HG03565 (cell line): ENCODE data around the gene TRIO.
"Not testable (repeated sequence)": the region's sequence is repeated elsewhere in the genome, so short reads cannot be mapped to it uniquely, and the experiment has no call there.

ENCODE experiments used
- ATAC-seq: cut with Tn5 transposase; IDR thresholded peaks from one replicate; pipeline ENCODE4 v1.9.1; 2021; ENCODE audit warnings: mild to moderate bottlenecking, moderate library complexity; ENCODE audit not compliant: unreplicated experiment

The TRIO gene

DNA sequence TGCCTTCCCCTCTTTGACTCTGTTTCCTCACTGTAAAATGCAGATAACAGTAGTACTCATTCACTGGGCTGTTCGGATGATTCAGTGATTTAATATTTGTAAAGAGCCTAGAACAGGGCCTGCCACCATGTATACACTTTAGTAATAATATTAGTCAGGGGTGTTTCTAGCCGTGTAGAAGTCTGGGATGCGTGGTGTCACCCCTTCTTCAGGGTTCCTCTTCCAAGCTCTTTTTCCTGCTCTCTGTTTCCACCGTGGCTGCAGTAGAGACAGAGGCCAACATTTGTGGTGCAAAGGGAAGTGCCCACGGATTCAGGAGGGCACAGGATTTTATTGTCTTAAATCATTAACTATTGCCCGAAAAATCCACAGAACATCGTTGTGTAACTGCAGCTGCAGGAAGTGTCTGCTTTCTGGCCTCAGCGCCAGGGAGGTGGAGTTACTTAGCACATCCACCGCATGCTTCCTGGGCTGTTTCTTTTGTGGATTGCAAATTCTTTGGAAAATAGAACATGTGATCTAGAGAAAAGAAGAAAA lies 61.7 kb downstream of the TRIO start:
- ATAC-seq: no peak

- ATAC-seq: no peak
These were observed 63.0 kb downstream of the TRIO start for GRCh38 chr5:14206028-14206725.

GRCh38 chr5:14207428-14207827 lies 64.3 kb downstream of the TRIO start:
- not testable (repeated sequence) for ATAC-seq

DNA sequence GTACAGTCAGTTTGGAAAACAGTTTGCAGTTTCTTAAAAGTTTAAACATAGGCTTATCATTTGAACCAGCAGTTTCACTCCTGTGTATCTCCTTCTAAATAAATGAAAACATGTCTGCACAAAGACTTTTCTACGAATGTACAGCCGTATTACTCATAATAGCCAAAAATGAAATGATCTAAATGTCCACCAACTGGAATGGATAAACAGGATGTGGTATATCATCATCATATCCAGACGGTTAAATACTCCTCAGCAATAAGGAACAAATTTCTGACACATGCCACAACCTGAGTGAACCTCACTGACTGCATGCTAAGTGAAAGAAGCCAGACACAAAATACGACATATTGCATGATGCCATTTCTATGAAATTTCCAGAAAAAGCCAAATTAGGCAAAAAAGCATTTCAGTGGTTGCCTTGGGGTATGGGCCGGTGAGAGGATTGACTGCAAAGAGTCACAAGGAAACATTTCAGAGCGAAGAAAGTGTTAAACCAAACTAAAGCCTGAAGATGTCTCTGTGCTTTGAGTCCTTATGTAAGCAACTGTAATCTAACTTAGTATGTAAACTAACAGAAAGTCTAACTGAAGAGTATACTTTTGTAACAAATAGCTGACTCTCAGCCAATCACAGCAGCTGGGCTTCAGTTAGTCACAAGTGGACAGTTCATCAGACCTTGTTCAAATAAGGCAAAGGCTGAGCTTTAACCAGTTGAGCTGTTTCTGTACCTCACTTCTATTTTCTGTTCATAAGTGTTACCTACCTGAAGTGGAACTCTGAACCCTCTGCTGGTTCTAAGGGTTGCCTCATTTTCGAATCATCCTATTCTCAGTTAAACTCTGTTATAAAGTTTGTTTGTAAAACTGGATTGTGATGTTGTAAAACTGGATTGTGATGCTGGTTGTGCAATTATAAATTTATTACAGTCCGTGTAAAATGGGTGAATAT lies 65.2 kb downstream of the TRIO start:
- ATAC-seq: peak; percentile 59

DNA sequence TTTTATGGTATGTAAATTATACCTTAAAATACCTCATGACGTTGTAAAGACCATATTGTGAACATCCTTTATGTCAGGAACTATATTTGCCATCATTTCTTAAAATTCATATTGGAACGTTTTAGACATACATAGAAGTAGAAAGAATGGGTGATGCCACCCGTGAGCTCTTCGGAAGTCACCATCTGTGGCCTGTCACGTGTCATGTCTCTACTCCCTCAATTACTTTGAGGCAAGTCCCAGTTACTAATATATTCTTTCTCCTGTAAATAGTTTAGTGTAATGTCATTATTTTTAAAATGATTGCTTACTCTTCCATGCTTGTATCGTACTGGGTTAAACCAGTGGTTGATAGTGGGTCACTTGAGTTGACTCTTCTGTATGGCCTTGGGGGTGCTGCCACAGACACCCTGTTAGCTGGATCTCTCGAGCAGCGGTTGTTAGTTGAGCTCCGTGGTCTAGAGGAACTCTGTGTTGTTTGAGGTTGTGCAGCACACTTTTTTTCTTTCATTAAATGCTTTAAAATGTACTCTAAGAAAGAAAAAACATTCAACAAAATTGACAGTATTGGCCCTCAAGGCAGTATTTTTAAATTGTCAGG lies 66.2 kb downstream of the TRIO start:
- ATAC-seq: no peak

DNA sequence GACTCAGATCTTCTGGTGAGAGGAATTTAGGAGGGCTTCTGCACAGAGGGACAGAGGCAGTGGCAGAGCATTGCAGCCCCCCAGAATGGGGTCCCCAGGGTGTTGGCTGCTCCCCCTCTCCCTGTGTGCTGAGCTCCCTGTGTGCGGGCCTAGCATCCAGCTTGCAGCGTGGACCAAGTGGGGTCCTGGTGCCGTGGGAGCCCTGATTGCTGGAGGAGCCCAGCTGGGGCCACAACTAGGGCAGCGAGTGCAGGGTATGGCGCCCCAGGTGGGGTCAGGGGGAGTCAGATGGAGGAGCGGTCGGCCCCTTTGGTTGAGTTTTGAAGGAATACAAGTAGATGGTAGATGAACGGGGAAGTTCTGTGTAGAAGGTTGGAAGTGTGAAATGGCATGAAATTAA lies 66.7 kb downstream of the TRIO start:
- no peak for ATAC-seq

GRCh38 chr5:14210729-14211128 lies 67.6 kb downstream of the TRIO start:
- ATAC-seq: no peak

DNA sequence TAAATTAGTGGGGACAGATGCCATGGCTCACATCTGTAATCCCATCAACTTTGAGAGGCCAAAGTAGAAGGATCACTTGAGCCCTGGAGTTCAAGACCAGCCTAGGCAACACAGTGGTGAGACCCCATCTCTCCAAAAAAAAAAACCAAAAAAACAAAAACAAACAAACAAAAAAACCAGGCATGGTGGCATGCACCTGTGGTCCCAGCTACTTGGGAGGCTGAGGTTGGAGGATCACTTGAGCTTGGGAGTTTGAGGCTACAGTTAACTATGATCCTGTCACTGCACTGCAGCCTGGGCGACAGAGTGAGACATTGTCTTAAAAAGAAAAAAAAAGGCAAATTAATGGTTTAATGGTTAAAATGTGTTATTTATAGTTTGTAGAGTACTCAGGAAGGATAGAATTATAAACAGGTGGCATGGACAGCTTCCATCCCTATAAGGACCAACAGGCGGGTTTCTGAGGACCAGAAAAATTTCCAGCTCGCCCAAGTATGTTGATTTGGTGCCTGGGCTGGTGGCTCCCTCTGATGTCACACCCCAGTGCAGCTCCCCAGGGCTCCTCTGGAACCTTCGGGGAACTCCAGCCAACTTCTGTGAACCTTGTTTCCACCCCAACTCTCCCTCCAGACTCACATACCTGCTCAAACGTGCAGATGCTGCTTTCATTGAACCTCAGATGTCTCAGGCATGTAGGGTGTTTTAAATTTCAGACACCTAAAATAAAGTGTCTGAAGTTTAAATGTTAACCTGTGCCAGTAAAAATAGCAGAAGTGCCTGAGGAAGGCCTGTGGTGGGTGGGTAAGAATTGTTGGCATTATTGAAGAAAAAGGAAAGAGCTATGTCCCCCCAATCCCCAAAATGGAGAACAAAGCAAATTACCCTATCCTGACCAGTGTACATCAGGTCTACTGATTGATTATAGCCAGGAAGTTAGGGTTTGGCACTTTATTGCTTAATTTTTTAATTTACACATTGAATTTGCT lies 69.0 kb downstream of the TRIO start:
- ATAC-seq: peak; percentile 18

GRCh38 chr5:14212838-14213237 lies 69.7 kb downstream of the TRIO start:
- peak; percentile 22 for ATAC-seq

DNA sequence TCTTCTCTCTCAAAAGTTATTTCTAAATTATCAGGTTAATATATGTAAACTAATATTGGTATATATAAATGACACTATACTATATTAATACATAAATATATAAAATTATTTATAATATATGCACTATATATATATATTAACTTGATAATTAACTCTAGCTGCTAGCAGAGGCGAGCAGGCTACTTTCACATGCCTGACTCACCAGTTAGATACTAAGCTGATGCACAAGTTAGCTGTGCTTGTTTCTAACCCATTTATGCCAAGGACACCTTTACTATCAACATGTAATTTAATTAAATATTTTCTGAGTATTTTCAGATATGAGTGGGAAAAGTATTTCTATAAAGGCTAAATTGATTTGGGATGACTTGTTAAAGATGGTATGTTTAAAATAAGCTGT lies 70.1 kb downstream of the TRIO start:
- ATAC-seq: no peak

DNA sequence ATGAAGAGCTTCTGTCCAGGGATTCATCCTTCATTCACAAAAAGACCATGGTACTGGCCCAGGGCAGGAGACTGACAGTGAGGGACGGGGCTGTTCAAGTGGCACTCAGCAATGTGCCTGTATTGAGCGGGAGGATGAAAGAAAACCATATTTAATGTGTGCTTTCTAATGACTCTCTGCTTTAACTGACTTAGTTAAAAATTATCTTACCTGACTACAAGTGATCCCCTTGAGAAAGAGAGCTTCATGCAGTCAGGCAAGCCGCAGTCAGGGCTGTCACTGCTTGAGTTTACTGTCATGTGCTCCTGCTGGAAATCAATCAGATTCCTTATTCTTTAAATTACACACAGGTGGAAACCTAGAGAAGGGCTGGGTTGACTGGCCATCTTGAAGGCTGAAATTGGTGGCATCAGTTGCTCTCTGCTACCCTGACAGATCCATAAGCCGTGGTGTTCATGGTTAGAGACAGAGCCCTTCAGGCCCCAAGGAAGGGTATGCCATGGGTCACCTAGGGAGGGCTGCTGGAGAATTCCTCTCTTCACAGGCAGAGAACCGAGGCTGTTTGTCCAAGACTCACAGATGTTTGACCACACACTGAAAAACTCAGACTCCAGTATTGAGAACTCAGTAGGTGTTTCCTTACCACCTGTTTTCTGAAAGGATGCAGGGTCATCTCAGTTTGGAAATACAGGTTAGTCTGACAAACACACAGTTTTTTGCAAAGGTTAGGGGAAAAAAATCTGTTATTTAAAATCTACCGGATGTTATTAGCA lies 70.9 kb downstream of the TRIO start:
- no peak for ATAC-seq

DNA sequence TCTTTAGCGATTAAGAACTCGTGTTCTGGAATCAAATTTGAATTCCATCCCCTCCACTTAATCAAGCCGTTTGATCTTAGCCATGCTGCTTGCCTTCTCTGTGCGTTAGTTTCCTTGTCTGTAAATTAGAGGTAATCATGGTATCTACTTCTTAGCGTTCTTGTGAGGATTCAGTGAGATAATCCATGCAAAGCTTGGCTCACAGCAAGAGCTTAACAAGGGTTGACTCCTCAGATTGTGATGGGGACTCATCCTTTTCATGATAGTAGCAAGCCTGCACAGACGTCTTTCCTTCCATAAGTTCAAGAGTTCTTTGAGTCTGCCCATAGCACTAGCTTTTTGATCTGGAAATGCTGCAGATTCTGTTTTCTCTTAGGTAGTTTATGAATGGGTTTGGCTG lies 72.8 kb downstream of the TRIO start:
- no peak for ATAC-seq

DNA sequence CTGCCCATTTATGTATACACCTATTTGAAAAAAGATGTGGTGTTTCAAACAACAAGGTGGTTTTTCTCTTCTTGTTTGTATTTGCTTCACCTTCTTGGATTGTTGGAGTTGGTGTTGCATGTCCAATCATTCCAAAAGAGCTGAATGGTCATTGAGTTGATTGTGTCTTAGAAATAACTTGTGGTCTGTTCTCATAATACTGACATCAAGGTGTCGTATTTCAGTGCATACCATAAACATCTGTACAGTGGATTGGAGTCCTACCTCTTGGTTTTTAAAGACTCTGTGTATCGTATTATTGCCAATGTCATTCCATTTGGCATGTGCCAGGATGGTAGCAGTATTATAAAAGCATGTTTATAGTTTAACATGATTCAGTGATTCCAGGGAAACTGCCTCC lies 73.2 kb downstream of the TRIO start:
- ATAC-seq: no peak

- no peak for ATAC-seq
These were observed 73.8 kb downstream of the TRIO start for GRCh38 chr5:14216902-14217301.

DNA sequence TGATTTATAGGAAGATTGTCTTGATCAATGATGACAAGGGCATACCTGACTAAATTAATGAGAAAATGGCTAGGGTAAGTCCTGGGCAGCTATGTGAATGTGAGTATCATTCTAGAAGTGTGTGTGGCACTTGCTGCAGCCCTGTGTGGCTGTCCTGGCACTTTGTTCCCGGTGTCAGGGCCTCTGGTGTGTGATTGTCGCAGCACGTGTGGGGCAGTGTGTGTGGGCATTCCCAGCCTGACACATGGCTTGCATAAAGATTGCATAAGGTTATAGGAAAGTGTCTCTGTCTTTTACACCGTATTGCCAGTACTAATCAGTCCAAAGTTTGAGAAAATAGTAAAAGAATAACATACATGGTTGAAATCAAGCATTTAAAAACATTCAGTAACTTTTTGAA lies 74.4 kb downstream of the TRIO start:
- ATAC-seq: no peak

DNA sequence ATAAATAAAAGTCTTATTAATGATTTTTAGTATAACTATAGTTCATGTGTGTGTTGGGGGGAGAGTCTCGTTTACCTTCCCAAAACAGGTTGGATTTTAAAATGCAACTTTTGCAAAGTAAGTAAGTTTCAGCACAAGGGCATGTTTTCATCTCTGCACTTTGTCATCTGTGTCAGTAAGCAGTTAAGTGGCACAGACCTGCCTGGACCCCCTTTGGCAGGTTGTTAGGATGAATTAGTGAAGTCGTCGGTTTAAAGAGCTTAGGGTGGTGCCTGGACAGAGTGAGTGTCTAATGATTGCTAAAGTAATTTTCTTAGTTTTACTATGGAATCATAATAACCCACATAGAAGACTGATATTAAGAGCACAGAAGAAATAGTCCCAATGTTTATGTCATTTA lies 74.9 kb downstream of the TRIO start:
- no peak for ATAC-seq

DNA sequence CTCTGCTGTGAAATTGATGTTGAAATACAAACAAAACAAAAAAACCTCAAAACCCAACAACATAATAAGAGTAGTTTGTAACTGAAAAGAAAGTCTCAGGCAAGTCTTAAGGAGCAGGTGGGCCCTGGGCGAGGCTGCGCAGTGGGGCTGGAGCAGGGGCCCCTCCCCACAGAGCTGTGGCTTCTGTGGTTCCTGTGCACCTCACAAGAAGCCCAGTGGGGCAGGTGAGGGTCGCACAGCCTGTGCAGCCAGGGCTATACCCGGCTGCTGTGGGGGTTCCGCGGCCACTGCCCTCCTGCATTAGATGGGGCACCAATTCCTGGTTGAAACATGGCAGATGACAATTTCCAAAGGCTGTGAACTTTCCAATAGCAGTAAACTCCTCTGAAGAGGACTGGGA lies 75.3 kb downstream of the TRIO start:
- ATAC-seq: no peak

GRCh38 chr5:14218897-14219573 lies 75.9 kb downstream of the TRIO start:
- no peak for ATAC-seq
